GM21619 (cell line): ENCODE data around the gene MYLK.
"Not testable (repeated sequence)": the region's sequence is repeated elsewhere in the genome, so short reads cannot be mapped to it uniquely, and the experiment has no call there.

Experiments used
- ATAC-seq: cut with Tn5 transposase; IDR thresholded peaks from one replicate; pipeline ENCODE4 v1.9.1; 2021; ENCODE audit not compliant: unreplicated experiment

Gene MYLK

GRCh38 chr3:123608263-123608937, 275.7 kb downstream of the MYLK start:
- no peak for ATAC-seq

GRCh38 chr3:123606527-123606926, 277.6 kb downstream of the MYLK start:
- no peak for ATAC-seq

GRCh38 chr3:123605789-123606234, 278.3 kb downstream of the MYLK start:
- ATAC-seq = peak; percentile 70

- ATAC-seq = not testable (repeated sequence)
These were observed 281.0 kb downstream of the MYLK start for GRCh38 chr3:123603153-123603552.

GRCh38 chr3:123602325-123602724, 281.8 kb downstream of the MYLK start:
- no peak for ATAC-seq

GRCh38 chr3:123600863-123601262, 283.3 kb downstream of the MYLK start:
- ATAC-seq = not testable (repeated sequence)

GRCh38 chr3:123597561-123597960, 286.6 kb downstream of the MYLK start:
- ATAC-seq = no peak

- no peak for ATAC-seq
These were observed 288.5 kb downstream of the MYLK start for GRCh38 chr3:123595396-123596180.

GRCh38 chr3:123593381-123593780, 290.8 kb downstream of the MYLK start:
- ATAC-seq = no peak

GRCh38 chr3:123590685-123591450, 293.3 kb downstream of the MYLK start:
- no peak for ATAC-seq

GRCh38 chr3:123587401-123587800, 296.7 kb downstream of the MYLK start:
- ATAC-seq = no peak

- no peak for ATAC-seq
These were observed 297.2 kb downstream of the MYLK start for GRCh38 chr3:123586968-123587367.

- ATAC-seq = no peak
These were observed 298.0 kb downstream of the MYLK start for GRCh38 chr3:123586131-123586530.

- ATAC-seq = peak; percentile 91
These were observed 298.9 kb downstream of the MYLK start, which contains the start of gene HACD2 for GRCh38 chr3:123584988-123585937. TSS of gene HACD2 (minus strand) at chr3:123585053. CDS start at chr3:123585027, 26 bp downstream.

GRCh38 chr3:123584284-123584987, 299.7 kb downstream of the MYLK start:
- peak; percentile 33 for ATAC-seq

- no peak for ATAC-seq
These were observed 300.6 kb downstream of the MYLK start for GRCh38 chr3:123583561-123583960.

- no peak for ATAC-seq
These were observed 301.8 kb downstream of the MYLK start for GRCh38 chr3:123582315-123582714.

- no peak for ATAC-seq
These were observed 308.0 kb downstream of the MYLK start for GRCh38 chr3:123576122-123576521.

- no peak for ATAC-seq
These were observed 312.2 kb downstream of the MYLK start for GRCh38 chr3:123571973-123572365.
